Left lobe of liver (tissue), 2 donors: Measurements from ENCODE around the gene SGIP1. TPM values are rescaled to one million over a fixed set of nuclear protein-coding genes. Genes with fewer than 3 reads are reported as not detected.
"Not testable (repeated sequence)": the region's sequence is repeated elsewhere in the genome, so short reads cannot be mapped to it uniquely, and the experiment has no call there.

Experiments
- ATAC-seq: fragments of 200-7000 bp; cut with Tn5 transposase; one replicate; pipeline ENCODE4 v1.9.1; 2020; ENCODE audit warnings: mild to moderate bottlenecking, moderate library complexity
- DNase-seq: peaks from one replicate; pipeline ENCODE4 v3.0.0-alpha.2; 2020; ENCODE audit warnings: low spot score
- total RNA-seq: library from RNA; stranded (reverse); gene quantifications from one replicate; pipeline ENCODE4 v1.2.1, GENCODE V29; 2021
- donor health status: DM: no; HTN: no; CAD: no; lungs with moderate emphysema.
- donor health status: DM: no; HTN: yes; CAD: no.

SGIP1 gene
- total RNA-seq, 1 donor from 2014 or later: 0.30 TPM

- DNase-seq, ATAC-seq: not testable (repeated sequence)
These were observed 261.9 kb downstream of the SGIP1 start for GRCh38 chr1:66795839-66796238.

Other genes with a start within 250 kb of the SGIP1 start
- gene DYNLT5, start 218.3 kb downstream of the SGIP1 start, total RNA-seq: 0.28 TPM